UCSD-AML1 (cell line): Measurements from ENCODE around the gene STIMATE.
A peak's percentile ranks its signal among the peaks of the same experiment; 100 is the strongest.

ENCODE experiments used
- DNase-seq: peaks from one replicate; lab custom pipeline; 2025; ENCODE audit not compliant: unreplicated experiment; lab: John Stamatoyannopoulos, UW

STIMATE gene

GRCh38 chr3:52897130-52898122 lies at the start of gene STIMATE:
TSS of gene STIMATE (minus strand) at chr3:52897548. CDS start at chr3:52897450, 98 bp downstream.
- DNase-seq, result peak; percentile 86

DNA sequence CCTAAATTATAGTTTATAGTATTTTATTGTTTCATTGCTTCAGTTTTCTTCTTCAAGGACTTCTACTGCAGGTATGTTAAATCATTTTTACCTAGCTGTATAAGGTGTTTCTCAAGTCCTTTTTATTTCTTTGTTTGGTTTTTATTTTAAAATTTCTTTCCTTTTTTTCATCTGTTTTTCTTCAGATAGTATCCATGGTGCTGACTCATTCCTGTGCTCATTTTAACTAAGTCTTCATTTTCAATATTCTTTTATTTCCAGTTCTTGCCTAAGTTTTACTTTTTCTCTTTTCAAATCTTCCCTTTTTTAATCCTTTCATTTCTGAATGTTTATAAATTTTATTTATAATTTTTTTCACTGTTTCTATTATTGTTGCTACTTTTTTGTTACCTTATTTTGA lies 42.3 kb upstream of the STIMATE start:
- DNase-seq, result no peak

DNA sequence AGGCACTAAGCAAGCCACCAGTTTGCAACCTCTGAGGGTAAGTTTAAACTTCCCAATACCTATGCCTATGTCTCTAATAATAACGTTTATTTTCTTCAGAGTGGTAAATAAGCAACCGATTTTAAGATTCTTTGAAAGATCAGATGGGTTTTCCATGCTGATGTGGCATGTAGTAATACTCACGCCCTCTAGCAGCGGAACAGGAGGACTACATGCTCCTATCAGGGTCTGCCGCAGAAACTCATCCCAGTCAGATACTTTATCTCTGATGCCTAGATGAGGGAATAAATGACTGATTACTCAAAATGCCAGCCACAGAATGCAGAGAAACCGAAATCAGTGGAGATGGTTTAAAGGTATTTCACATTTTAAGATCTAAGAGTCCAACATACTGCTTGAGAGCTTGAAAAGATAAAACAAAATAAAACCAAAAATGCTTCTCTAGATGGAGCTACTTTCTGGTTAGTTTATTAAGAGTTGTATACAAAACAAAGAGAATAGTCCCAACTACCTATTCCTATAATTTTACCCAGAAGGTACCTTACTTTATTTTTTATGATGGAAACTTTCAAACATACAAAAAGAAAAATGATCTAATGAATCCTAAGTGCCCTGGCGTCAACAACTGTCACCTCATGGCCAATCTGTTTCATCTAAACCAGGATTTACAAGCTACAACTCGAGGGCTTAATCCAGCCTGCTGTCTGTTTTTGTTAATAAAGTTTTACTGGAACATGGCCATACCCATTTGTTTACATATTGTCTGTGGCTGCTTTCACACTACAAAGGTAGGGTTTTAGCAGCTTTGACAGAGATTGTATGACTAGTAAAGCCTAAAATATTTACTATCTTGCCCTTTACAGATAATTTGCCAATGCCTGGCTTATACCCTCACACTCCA lies 37.5 kb upstream of the STIMATE start:
- no peak for DNase-seq

DNA sequence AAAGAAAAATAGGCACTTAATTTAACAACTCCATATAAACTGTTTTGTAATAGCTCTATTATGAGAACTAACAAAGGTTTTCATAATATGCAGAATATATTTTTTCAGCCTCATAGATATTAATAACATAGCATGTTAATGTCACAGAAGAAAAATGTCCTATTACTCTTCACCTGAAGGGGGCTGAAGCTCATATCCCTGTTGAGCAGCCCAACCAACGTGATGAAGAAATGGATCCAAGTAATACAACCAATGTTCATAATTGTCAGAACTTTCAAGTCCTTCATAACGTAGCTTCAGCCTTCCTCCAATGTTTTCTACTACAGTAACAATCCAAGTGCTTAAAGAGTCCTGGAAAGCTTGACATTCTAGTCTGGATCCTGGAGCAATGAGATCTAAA lies 34.5 kb upstream of the STIMATE start:
- DNase-seq, result no peak

GRCh38 chr3:52931328-52931727 lies 34.0 kb upstream of the STIMATE start:
- no peak for DNase-seq

GRCh38 chr3:52930748-52931147 lies 33.4 kb upstream of the STIMATE start:
- no peak for DNase-seq

DNA sequence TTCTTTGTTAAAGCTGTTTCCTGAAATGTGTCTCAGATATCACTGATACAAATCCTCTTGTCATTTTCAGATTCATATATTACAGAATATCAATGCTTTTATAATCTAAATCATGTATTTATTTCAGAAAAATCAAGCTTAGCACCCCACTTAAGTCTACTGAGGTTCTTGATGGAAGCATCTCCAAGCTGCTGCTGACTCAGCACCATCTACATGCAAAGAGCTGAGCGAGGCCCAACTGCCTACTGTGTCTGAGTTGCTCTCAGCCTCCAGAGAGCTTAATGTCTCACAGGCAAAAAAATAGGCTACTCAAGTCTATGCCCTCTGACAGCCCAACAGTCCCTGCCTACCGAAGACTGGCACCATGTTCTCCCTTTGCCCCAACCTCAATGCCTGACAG lies 29.2 kb upstream of the STIMATE start:
- DNase-seq, result no peak

DNA sequence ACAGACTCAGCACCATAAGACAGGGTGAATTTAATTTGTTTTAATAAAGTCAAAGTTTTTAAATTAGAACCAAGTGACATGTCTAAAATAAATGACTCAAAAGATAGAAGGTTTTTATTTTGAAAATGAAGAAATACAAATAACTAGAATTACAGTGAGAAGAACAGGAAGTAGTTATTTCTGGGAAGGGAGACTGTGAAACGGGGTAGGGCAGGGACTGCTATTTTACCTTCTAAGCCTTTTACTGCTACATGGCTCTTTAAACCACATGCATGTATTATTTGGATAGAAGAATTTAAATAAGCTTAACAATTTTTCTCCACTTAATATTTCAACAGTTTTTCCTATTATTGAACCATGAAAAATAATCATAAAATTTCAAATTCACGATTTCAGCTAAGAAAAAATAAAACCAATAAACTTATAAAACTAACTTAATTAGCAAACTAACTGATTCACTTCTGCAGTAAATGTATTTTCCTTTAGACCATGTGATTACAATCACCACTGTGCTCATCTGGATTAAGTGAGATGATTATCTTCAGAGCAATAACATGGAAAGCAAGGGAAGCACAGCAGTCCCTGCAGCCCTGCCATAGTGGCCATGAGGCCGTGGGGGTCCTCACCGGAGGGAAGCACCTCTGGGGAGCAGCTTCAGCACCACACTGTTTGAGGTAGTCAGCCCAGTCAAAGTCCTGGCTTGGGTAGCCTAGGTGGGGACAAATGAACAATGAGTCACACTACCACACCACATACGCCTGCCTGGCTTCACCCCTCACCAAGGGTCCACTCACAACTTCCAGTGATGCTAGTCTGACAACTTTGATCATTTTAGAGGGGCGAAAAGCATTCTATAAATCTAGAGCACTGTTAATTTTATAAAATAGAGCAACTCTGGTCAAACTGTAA lies 28.3 kb upstream of the STIMATE start:
- DNase-seq, result no peak

DNA sequence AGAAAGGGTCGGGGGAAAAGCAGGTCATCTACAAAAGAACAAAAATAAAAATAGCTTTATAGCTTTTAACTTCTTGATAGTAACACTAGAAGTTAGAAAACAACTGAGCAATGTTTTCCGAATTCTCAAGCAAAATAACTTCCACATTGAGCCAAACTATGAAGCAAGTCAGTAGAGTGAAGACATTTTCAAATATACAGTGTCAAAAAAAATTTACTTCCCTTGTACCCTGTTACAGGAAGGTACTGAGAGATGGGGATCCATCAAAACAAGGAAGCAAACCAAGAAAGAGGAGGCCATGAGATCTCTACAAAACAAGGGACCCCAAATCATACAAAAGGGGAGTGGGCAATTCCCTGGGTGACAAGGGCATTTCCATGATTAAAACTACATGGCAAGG lies 26.6 kb upstream of the STIMATE start:
- DNase-seq, result no peak

GRCh38 chr3:52920841-52921240 lies 23.5 kb upstream of the STIMATE start:
- no peak for DNase-seq

GRCh38 chr3:52917044-52917443 lies 19.7 kb upstream of the STIMATE start:
- DNase-seq, result no peak

GRCh38 chr3:52915294-52915693 lies 17.9 kb upstream of the STIMATE start:
- no peak for DNase-seq

DNA sequence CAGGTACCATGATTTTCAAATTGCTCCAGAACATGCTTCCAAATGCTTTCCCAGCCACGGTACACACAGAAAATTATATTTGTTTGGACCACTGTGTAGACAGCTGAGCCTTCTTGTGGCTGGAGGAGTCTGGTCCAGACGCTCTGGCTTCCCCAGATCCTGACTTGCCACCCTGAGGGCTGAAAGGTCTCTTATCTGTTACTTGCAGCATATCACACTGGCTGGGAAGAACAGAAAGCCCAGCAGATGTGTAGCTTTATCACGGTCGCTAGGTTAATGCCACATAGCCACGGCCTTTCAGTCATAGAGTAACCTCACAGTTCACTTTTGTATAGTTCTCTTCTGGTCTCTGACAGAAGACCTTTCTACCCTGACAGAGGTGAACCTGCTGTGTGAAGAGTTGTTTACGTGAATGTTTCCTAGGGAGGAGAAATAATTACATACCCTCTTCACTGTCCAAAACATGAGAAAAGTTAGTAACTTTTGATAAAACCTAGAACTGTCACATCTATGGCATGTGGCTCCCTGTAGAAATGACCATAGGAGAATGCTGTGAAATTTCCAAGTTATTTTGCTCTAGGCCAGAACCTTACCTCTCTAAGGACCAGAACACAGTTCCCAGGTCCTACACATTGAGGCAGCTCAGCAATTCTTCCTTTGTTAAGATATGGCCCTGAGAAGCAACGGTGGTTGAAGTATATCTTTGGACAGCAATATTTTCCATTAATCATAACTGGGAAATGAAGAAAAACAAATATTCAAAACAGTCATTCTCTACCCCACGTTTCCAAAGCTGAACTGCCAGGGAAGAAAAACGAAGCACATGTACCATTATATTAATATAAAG lies 15.8 kb upstream of the STIMATE start:
- DNase-seq, result no peak

- no peak for DNase-seq
These were observed 13.5 kb upstream of the STIMATE start for GRCh38 chr3:52910823-52911222.

GRCh38 chr3:52907497-52907896 lies 10.1 kb upstream of the STIMATE start:
- DNase-seq, result no peak

GRCh38 chr3:52904552-52904951 lies 7.2 kb upstream of the STIMATE start:
- DNase-seq, result no peak

- DNase-seq, result no peak
These were observed 6.7 kb upstream of the STIMATE start for GRCh38 chr3:52904000-52904399.

DNA sequence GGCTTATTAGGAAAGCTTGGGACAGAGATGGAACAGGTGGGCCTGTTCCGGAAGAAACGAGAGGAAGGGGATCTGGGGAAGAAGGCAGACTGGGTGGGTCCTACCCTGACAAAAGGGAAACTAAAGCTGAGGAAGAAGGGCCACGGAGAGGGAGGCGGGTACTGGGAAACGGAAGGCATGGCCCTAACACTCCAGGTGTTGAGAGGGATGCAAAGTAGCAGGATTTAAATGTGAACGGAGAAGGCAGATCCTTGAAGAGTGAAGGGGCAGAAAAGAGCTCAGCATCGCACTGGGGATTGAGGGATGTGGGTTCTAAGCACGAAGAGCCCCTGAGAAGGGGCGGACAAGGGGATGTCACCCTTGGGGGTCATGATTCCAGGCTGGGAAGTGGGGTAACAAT lies 735 bp downstream of the STIMATE start:
- DNase-seq, result no peak

- DNase-seq, result no peak
These were observed 1.2 kb downstream of the STIMATE start for GRCh38 chr3:52896151-52896550.

GRCh38 chr3:52895418-52895817 lies 1.9 kb downstream of the STIMATE start:
- DNase-seq, result no peak
